HG02610 (cell line): Measurements from ENCODE around the gene MUC13.
A peak's percentile ranks its signal among the peaks of the same experiment; 100 is the strongest.

Source experiments
- ATAC-seq: cut with Tn5 transposase; IDR thresholded peaks from one replicate; pipeline ENCODE4 v1.9.1; 2021; ENCODE audit warnings: mild to moderate bottlenecking, moderate library complexity; ENCODE audit not compliant: unreplicated experiment

The MUC13 gene

DNA sequence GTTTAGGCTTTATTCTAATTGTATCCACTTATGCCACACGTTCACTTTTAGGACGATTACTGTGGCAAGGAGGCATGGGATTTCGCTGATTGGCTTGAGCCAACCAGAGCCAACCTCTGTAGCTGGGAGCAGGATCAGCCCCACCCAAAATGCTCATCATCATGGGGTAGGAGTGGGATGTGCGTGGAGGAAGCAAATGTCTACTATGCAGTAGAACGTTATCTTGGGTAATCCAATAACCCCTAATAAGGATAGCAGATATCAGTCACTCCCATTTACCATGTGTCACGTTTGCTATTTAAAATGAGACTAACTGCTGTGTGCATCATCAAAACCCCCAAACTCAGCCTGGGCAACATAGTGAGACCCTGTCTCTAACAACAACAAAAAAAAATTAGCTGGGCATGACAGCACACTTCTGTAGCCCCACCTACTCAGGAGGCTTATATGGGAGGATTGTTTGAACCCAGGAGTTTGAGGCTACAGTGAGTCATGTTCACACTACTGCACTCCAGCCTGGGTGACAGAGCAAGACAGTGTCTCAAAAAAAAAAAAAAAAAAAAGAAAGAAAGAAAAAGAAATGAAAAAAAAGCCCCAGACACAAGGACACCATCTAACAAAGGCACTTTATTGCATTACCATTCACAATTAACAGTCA lies 29.6 kb downstream of the MUC13 start:
- no peak for ATAC-seq

DNA sequence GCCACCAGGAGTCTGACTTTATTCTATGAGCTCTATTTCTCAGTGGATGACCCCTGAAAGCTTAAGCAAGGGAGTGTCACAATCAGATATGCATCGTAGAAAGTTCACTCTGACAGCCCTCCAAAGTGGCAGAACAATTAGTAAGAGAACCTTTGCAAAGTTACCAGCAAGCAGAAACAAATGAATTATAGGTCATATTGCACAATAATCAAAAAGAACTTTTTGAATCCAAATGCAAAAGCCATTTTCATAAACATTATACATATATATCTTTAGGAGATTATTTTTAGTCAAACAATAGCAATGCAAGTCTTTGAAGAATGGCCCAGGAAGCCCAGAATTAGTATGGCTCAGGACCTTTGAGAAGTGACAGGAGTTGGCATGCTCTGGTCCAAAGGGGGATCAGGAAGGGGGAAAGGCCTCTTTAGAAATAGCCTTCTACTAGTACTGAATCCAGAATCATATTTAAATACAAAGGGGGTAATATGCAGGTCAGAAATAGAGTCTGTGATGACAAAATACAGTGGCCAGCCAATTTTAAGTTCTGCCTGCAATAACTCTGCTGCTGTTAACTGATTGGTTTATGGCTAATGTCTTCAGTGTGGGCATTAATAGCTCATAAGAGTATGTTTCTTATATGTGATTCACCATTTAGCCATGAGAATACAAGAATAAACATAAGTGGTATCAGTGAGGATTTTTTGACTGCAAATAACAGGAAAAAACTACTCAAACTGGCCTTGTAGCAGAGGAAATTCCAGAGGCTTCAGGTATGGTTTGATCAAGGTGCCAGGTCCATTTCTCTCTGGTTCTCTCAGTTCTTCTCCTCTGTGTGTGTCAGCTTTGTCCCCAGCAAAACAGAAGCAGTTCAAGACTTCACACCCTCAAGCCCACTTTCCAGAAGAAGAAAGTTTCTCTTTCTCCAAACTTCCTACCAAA lies 30.4 kb downstream of the MUC13 start:
- no peak for ATAC-seq

GRCh38 chr3:124896824-124897526 lies 37.6 kb downstream of the MUC13 start:
- ATAC-seq, result no peak

- ATAC-seq, result no peak
Measured at GRCh38 chr3:124895756-124896155, 38.8 kb downstream of the MUC13 start.

GRCh38 chr3:124893526-124893925 lies 41.0 kb downstream of the MUC13 start:
- ATAC-seq, result no peak

- no peak for ATAC-seq
Measured at GRCh38 chr3:124890573-124891190, 43.9 kb downstream of the MUC13 start.

DNA sequence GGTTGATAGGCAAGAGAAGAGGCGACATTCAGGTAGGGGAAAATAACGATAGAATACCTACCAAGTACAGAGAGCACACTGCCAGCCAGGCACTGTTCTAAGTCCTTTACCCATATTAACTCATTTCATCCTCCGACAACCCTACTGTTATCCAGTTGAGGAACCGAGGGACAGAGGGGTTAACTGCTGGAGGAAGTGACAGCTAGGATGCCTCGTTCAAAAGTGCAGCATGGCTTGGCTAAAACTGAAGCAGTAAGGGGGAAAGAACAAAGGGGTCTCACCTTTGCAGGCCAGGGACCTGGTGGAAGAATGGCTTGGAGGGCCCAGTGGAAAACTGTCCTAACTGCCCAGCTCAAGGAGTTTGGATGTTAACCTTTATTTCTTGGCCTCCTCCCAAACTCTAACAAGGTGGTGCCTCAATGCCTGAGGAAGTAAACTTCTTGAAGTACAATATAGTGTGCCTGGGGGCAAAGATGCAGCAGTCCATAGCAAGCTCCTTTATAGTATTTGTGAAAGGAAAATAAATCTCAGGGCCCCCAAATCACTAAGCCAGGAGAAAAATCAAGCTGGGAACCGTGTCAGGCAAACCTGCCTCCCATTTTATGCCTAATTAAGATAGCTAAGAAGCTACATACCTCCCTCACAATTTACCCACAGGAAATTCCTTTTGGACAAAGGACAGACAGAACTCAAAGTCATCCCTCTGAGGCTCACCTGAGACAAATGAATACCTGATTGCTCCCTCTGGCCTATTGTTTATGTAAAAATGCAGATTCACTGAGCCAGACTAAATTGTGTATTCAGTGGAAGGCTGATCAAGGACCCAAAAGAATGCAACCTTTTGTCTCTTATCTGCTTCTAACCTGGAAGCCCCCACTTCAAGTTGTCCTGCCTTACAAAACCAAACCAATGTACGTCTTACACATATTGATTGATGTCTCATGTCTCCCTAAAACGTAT lies 45.8 kb downstream of the MUC13 start:
- ATAC-seq, result no peak

GRCh38 chr3:124887932-124888298 lies 46.6 kb downstream of the MUC13 start:
- no peak for ATAC-seq

GRCh38 chr3:124887177-124887931 lies 47.2 kb downstream of the MUC13 start, which contains the start of gene ITGB5:
ITGB5 (minus strand) TSS chr3:124887365; CDS start chr3:124887000, 365 bp downstream.
- ATAC-seq, result peak; percentile 63

- ATAC-seq, result peak; percentile 43
Measured at GRCh38 chr3:124886168-124887056, 48.1 kb downstream of the MUC13 start.

DNA sequence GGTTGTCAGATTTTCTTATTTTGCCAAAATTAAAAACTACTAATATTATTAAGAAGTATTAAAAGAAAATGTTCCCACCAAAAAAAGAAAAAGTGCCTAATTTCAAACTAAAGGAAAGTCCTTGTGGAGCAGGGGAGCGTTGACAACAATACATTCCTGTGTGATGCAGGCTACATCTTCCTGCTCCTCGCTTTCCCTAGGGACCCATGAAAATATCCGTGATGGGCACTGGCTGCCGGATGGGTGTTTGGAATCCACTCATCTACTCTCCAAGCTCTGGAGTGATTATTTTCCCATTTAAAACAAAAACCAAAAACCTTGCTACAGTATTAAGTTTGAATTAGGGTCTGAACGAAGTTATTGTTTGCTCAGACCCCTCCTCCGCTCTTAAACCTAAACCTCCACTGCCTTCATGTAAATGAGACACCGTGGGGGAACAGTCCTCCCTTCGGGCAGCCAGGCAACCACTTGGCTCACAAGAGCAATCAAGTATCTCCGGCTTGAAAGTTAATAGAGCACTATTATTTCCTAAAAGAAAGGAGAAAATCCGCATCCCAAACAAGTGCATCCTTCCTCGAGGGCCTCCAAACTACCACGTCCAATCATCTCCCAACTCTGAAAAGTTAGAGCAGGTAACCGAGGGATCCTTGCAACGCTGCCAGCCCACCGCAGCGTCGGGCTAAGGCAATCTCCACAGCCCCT lies 48.9 kb downstream of the MUC13 start:
- ATAC-seq, result no peak

DNA sequence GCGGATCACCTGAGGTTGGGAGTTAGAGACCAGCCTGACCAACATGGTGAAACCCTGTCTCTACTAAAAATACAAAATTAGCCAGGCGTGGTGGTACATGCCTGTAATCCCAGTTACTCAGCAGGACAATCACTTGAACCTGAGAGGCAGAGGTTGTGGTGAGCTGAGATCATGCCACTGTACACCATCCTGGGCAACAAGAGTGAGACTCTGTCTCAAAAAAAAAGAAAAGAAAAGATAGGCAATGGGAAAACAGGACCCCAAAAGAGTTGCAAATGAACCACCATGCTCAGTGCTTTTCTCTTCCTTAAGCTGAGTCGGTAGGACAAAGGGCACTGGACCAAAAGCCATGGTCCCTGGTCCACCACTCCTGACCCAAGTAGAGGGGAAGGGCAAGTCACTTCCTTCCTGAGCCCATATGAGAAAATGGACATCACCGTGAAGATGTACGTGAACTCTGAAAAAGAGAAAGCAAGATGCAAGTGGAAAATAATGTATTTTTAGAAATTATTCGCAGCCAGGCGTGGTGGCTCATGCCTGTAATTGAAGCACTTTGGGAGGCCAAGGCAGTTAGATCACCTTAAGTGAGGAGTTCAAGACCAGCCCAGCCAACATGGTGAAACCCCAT lies 50.0 kb downstream of the MUC13 start:
- no peak for ATAC-seq

DNA sequence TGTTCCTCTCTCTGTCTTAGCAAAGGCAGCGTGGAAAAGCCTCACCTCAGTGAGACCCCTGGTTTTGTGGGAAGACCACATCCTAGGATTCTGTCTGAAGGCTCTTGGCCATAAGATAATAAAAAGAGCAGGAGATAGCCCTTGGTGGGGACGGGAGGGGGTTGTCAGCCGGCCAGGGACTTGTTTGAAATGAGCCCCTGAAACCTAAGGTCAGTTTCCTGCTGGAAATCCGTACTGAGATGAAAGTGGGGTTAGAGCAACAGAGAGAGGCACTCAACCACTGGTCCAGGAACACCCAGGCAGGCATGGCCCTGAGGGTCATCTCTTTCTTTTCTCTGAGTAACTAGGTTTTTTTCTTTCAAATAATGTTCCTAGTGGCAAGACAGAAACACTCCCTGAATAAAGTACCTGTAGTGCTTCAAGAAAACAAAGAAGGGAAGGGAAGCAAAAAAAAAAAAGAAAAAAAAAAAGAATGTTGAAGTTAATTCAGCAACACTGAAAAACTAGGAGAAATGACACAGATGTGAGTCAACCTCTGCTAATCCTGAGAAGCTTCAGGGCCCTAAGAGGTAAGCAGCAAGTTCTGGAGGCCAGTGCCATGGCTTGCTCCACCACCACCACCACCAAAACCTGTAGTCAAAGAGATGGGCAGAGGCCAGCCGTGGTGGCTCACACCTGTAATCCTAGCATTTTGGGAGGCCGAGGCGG lies 50.6 kb downstream of the MUC13 start:
- ATAC-seq, result no peak

DNA sequence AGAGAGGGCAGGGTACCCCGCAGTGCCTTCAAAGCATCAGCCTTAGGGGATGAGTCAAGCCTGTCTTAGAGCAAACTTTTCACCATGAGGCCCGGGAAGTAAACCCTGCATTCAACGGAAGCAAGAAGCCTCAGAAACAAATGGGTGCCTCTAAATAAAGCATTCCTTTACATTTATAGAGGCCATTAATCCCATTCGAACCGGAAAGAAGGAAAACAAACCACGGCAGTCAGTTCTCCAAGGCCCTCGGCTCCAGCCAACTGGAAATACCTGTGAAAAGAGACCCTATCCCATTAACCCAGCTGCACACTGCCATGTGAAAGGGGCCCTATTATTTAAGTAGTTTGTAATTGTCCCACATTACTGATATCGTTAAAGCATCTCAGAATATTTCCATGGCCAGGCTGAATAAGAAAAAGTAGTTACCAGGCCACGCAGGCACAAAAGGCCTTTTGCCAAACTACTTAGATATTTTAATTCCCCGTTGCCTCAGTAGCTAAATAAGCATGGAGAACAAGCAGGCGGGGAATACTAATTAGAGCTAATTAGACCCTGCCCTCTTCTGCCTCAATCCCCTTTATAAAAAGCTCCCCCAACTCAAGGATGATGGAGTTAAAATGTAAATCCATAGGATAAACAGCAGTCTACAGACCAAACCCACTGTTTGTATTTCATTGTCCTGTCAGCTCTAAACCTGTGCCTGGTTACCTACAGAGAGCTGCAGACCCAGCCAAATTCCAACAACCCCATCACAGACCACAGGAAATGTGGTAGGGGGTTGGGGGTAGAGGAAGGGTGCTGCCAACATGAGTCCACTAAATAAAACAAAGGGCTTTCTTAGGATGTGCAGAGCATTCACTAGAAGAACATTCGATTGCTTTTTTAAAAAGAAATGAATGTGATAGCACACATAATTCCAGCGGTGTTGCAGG lies 51.5 kb downstream of the MUC13 start:
- no peak for ATAC-seq

- no peak for ATAC-seq
Measured at GRCh38 chr3:124881976-124882697, 52.4 kb downstream of the MUC13 start.
